ENCODE results near the gene GABARAP.

DNA sequence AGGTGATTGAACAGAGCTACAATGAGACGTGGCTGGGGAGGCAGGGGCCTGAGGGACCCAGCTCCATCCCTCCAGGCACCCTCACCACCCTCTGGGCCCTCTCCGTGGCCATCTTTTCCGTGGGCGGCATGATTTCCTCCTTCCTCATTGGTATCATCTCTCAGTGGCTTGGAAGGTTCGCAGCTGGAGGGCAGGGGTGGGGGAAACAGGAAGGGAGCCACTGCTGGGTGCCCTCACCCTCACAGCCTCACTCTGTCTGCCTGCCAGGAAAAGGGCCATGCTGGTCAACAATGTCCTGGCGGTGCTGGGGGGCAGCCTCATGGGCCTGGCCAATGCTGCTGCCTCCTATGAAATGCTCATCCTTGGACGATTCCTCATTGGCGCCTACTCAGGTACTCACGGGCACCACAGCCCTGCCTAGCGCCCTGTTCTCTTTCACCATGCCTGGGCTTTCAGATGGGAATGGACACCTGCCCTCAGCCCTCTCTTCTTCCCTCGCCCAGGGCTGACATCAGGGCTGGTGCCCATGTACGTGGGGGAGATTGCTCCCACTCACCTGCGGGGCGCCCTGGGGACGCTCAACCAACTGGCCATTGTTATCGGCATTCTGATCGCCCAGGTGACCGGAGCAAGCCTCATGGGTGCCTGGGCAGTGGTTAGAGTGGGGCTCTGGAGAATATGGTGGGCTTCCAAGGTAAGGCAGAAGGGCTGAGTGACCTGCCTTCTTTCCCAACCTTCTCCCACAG lies 41.4 kb upstream of the GABARAP start:
- no peak for TF ChIP-seq POLR2A (IDR thresholded peaks at IDR 0.05)
- TF ChIP-seq, protein P1, sequence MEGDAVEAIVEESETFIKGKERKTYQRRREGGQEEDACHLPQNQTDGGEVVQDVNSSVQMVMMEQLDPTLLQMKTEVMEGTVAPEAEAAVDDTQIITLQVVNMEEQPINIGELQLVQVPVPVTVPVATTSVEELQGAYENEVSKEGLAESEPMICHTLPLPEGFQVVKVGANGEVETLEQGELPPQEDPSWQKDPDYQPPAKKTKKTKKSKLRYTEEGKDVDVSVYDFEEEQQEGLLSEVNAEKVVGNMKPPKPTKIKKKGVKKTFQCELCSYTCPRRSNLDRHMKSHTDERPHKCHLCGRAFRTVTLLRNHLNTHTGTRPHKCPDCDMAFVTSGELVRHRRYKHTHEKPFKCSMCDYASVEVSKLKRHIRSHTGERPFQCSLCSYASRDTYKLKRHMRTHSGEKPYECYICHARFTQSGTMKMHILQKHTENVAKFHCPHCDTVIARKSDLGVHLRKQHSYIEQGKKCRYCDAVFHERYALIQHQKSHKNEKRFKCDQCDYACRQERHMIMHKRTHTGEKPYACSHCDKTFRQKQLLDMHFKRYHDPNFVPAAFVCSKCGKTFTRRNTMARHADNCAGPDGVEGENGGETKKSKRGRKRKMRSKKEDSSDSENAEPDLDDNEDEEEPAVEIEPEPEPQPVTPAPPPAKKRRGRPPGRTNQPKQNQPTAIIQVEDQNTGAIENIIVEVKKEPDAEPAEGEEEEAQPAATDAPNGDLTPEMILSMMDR (IDR thresholded peaks at IDR 0.05) = no peak
- TF ChIP-seq EP300 (IDR thresholded peaks at IDR 0.05) = no peak
- no peak for TF ChIP-seq POLR2AphosphoS5 (IDR thresholded peaks at IDR 0.05)

Data from upper lobe of left lung (tissue), 4 donors.